H1 (cell line): Measurements from ENCODE around the gene CCDC40. TPM values are rescaled to one million over a fixed set of nuclear protein-coding genes. Genes with fewer than 3 reads are reported as not detected.
A peak's percentile ranks its signal among the peaks of the same experiment; 100 is the strongest.

Experiments used
- CTCF ChIA-PET: fragments of 300-600 bp; sonication (Branson Sonifier 250); formaldehyde crosslinking; loops from one replicate; lab custom pipeline; 2021; ENCODE audit not compliant: partially characterized antibody; lab: Charles Lee
- POLR2A ChIA-PET: fragments of 300-600 bp; sonication (Branson Sonifier 250); formaldehyde crosslinking; loops from one replicate; lab custom pipeline; 2021; ENCODE audit warnings: inconsistent platforms; ENCODE audit not compliant: partially characterized antibody; lab: Charles Lee
- DNase-seq, 2 experiments: peaks; one replicate each; pipeline versions ENCODE4 v3.0.0 to v3.0.0-alpha.2; 2010 to 2022; ENCODE audit warnings: low spot score in 2 of 2, low read depth in 1 of 2, mixed read lengths in 1 of 2
- FAIRE-seq: peaks from 2 replicates; lab custom pipeline; 2011; peaks lifted over from hg19 to GRCh38; lab: Jason Lieb, UNC
- H2AFZ ChIP-seq: 2 replicates; pipeline ENCODE4 v1.8.1; 2012; ENCODE audit warnings: low read length, inconsistent platforms
- H2AK5ac ChIP-seq: 2 replicates; pipeline ENCODE4 v1.6.1; 2013; ENCODE audit warnings: low read depth, low read length
- H2BK120ac ChIP-seq: replicated peaks from 2 replicates; pipeline ENCODE3; 2013; ENCODE audit warnings: low read depth, low read length, inconsistent platforms
- H2BK12ac ChIP-seq: 2 replicates; pipeline ENCODE4 v1.6.1; 2013; ENCODE audit warnings: low read depth, low read length
- H2BK15ac ChIP-seq: 2 replicates; pipeline ENCODE4 v1.6.1; 2013; ENCODE audit warnings: low read length
- H2BK20ac ChIP-seq: 2 replicates; pipeline ENCODE4 v1.6.1; 2013; ENCODE audit warnings: low read length
- H2BK5ac ChIP-seq: 2 replicates; pipeline ENCODE4 v1.6.1; 2013; ENCODE audit warnings: low read depth, low read length
- H3K14ac ChIP-seq: 2 replicates; pipeline ENCODE4 v1.6.1; 2013; ENCODE audit warnings: inconsistent platforms; ENCODE audit not compliant: insufficient read length
- H3K18ac ChIP-seq: 2 replicates; pipeline ENCODE4 v1.6.1; 2013; ENCODE audit warnings: low read length; ENCODE audit errors: extremely low read depth
- H3K23ac ChIP-seq: 2 replicates; pipeline ENCODE4 v1.6.1; 2013; ENCODE audit warnings: inconsistent platforms; ENCODE audit not compliant: insufficient read length
- H3K23me2 ChIP-seq: 2 replicates; pipeline ENCODE4 v1.6.1; 2013; ENCODE audit warnings: low read depth, low read length
- H3K27ac ChIP-seq: 2 replicates; pipeline ENCODE4 v1.6.1; 2011; ENCODE audit warnings: low read depth, low read length, inconsistent platforms
- H3K27me3 ChIP-seq, 4 experiments: replicated peaks in 1 of 4; 1 replicate in 1 of 4; 2 replicates in 3 of 4; pipeline versions ENCODE4 v1.6.1 to v1.8.1; 2011 to 2013; ENCODE audit warnings: low read length in 3 of 4, mild to moderate bottlenecking in 3 of 4, inconsistent platforms in 2 of 4, mixed read lengths in 2 of 4, moderate library complexity in 1 of 4; ENCODE audit not compliant: control insufficient read depth in 3 of 4, insufficient read depth in 3 of 4; ENCODE audit errors: extremely low read depth in 1 of 4
- H3K36me3 ChIP-seq, 4 experiments: 2 replicates each; pipeline versions ENCODE4 v1.6.1 to v1.8.1; 2011 to 2013; ENCODE audit warnings: mild to moderate bottlenecking in 4 of 4, low read length in 3 of 4, moderate library complexity in 2 of 4, control low read depth in 1 of 4, inconsistent platforms in 1 of 4; ENCODE audit not compliant: insufficient read depth in 4 of 4, control insufficient read depth in 2 of 4
- H3K4ac ChIP-seq: replicated peaks from 2 replicates; pipeline ENCODE3; 2013; ENCODE audit warnings: low read length, low read depth, mixed read lengths, inconsistent platforms; ENCODE audit not compliant: insufficient read length
- H3K4me1 ChIP-seq, 4 experiments: replicated peaks in 1 of 4; 1 replicate in 1 of 4; 2 replicates in 3 of 4; pipeline versions ENCODE4 v1.6.1 to v1.8.1; 2011 to 2013; ENCODE audit warnings: low read length in 3 of 4, inconsistent platforms in 2 of 4, mixed read lengths in 1 of 4; ENCODE audit not compliant: insufficient read depth in 4 of 4, control insufficient read depth in 3 of 4
- H3K4me2 ChIP-seq, 2 experiments: 2 replicates each; pipeline versions ENCODE4 v1.6.1 to v1.8.1; 2011 to 2013; ENCODE audit warnings: low read depth in 2 of 2, low read length in 2 of 2, control low read depth in 1 of 2, inconsistent platforms in 1 of 2, mild to moderate bottlenecking in 1 of 2; ENCODE audit not compliant: insufficient read depth in 1 of 2
- H3K4me3 ChIP-seq, 4 experiments: fragments of 200-600, 300-600 bp in 1 of 4; sonication (generic), shearing (Covaris generic), sonication (Bioruptor Twin) in 1 of 4; 2 replicates each; pipeline versions ENCODE4 v1.5.1 to v1.8.1; 2011 to 2016; ENCODE audit warnings: low read length in 4 of 4, low read depth in 3 of 4, control low read depth in 2 of 4, inconsistent platforms in 2 of 4, mild to moderate bottlenecking in 2 of 4, mixed read lengths in 1 of 4, moderate library complexity in 1 of 4; ENCODE audit not compliant: insufficient read depth in 2 of 4; ENCODE audit errors: extremely low read depth in 1 of 4
- H3K56ac ChIP-seq: replicated peaks from 2 replicates; pipeline ENCODE3; 2013; ENCODE audit warnings: low read depth, mild to moderate bottlenecking, mixed read lengths, low read length, inconsistent platforms; ENCODE audit not compliant: insufficient read length
- H3K79me1 ChIP-seq: 2 replicates; pipeline ENCODE4 v1.6.1; 2013; ENCODE audit warnings: low read depth, low read length, control low read depth
- H3K79me2 ChIP-seq, 2 experiments: 2 replicates each; pipeline versions ENCODE4 v1.6.1 to v1.8.1; 2012 to 2013; ENCODE audit warnings: low read length in 2 of 2, mild to moderate bottlenecking in 2 of 2, inconsistent platforms in 1 of 2; ENCODE audit not compliant: insufficient read depth in 2 of 2, control insufficient read depth in 1 of 2
- H3K9ac ChIP-seq, 4 experiments: replicated peaks in 1 of 4; 1 replicate in 1 of 4; 2 replicates in 3 of 4; pipeline versions ENCODE4 v1.6.1 to v1.8.1; 2011 to 2013; ENCODE audit warnings: low read depth in 3 of 4, low read length in 3 of 4, control low read depth in 2 of 4, mild to moderate bottlenecking in 2 of 4, moderate library complexity in 2 of 4, inconsistent platforms in 1 of 4; ENCODE audit errors: extremely low read depth in 1 of 4
- H3K9me3 ChIP-seq, 2 experiments: 2 replicates each; pipeline versions ENCODE4 v1.6.1 to v1.8.1; 2012 to 2013; ENCODE audit warnings: mild to moderate bottlenecking in 2 of 2, moderate library complexity in 2 of 2, control low read depth in 1 of 2, inconsistent platforms in 1 of 2, low read depth in 1 of 2, low read length in 1 of 2, mixed read lengths in 1 of 2; ENCODE audit not compliant: insufficient read depth in 2 of 2
- H4K20me1 ChIP-seq, 2 experiments: replicated peaks in 1 of 2; 2 replicates each; pipeline versions ENCODE3 to v1.8.1; 2011 to 2013; ENCODE audit warnings: inconsistent platforms in 2 of 2, low read length in 2 of 2, mild to moderate bottlenecking in 1 of 2; ENCODE audit not compliant: insufficient read depth in 2 of 2, control insufficient read depth in 1 of 2
- H4K5ac ChIP-seq: 2 replicates; pipeline ENCODE4 v1.6.1; 2013; ENCODE audit warnings: low read length, low read depth, mixed read lengths, inconsistent platforms; ENCODE audit not compliant: insufficient read length
- H4K8ac ChIP-seq: 2 replicates; pipeline ENCODE4 v1.8.0; 2013; ENCODE audit warnings: mild to moderate bottlenecking, moderate library complexity, low read length, inconsistent platforms; ENCODE audit not compliant: insufficient read depth; ENCODE audit errors: extremely low read depth
- H4K91ac ChIP-seq: replicated peaks from 2 replicates; pipeline ENCODE3; 2013; ENCODE audit warnings: low read length, mixed read lengths, inconsistent platforms; ENCODE audit not compliant: insufficient read length
- EZH2 ChIP-seq: fragments of 200-600 bp; sonication (generic); IDR thresholded peaks from 2 replicates; pipeline ENCODE4 v1.7.1; 2012; ENCODE audit warnings: low read depth, mild to moderate bottlenecking, moderate library complexity, low read length, inconsistent platforms; ENCODE audit not compliant: severe bottlenecking
- NRF1 ChIP-seq: IDR thresholded peaks from 2 replicates; pipeline ENCODE4 v1.6.1; 2011; ENCODE audit warnings: mild to moderate bottlenecking, low read depth, low read length, improper control_type of control experiment
- RBBP5 ChIP-seq: IDR thresholded peaks from 2 replicates; pipeline ENCODE4 v1.7.1; 2012; ENCODE audit warnings: low read depth, mild to moderate bottlenecking, inconsistent platforms, low read length, moderate library complexity, borderline replicate concordance
- SAP30 ChIP-seq: fragments of 300-600 bp; sonication (generic); IDR thresholded peaks from 2 replicates; pipeline ENCODE4 v1.7.1; 2012; ENCODE audit warnings: low read length, moderate library complexity, mild to moderate bottlenecking, inconsistent platforms; ENCODE audit not compliant: insufficient read depth, insufficient replicate concordance
- WGBS, 2 experiments: shearing (Covaris generic) in 1 of 2; methylation state at CpG; one replicate each; pipeline versions ENCODE4 v1.1.6 to v1.1.7; 2013 to 2015; ENCODE audit warnings: low lambda C conversion rate in 2 of 2, mixed read lengths in 2 of 2, inconsistent platforms in 1 of 2, low coverage in 1 of 2, missing lambda C conversion rate in 1 of 2; ENCODE audit not compliant: insufficient replicate concordance in 2 of 2, insufficient coverage in 1 of 2, insufficient read length in 1 of 2; ENCODE audit errors: extremely low coverage in 1 of 2, missing lambda C conversion rate in 1 of 2; 5-methylcytosine and 5-hydroxymethylcytosine counted together
- polyA plus RNA-seq, 7 experiments: library from polyadenylated mRNA; depleted of rRNA in 3 of 7; stranded (reverse) in 5 of 7; unstranded in 2 of 7; fragments of >200 nt in 5 of 7; fragments of 200-250 nt in 2 of 7; gene quantifications; 1 replicate in 5 of 7; 2 replicates in 1 of 7; 4 replicates in 1 of 7; pipeline versions ENCODE4 v1.2.1 to v1.2.3, GENCODE V29; 2011 to 2013; ENCODE audit warnings: missing spikeins in 2 of 7, mixed read lengths in 2 of 7
- total RNA-seq: library from RNA; stranded (reverse); fragmentation: NEBNext Ultra II Directional; extraction: Animal tissue kit (Norgen Biotek cat#: 25700); gene quantifications from 2 replicates; pipeline ENCODE4 v1.2.1, GENCODE V29; 2021
- TF ChIP-seq, protein P1 (sequence below), 3 experiments: IDR thresholded peaks; 1 replicate in 2 of 3; 2 replicates in 1 of 3; pipeline versions ENCODE4 v1.5.1 to v1.6.1; 2011; ENCODE audit warnings: low read length in 3 of 3, mild to moderate bottlenecking in 3 of 3, inconsistent platforms in 2 of 3, low read depth in 1 of 3, moderate library complexity in 1 of 3; ENCODE audit not compliant: insufficient read depth in 1 of 3; ENCODE audit errors: control extremely low read depth in 1 of 3

Gene CCDC40
- total and polyA plus RNA-seq, 2 of the 8 experiments (the other 6 are each of a cell fraction or from before 2014, with no cell fraction given), result 4.1 to 11.5 TPM

DNA sequence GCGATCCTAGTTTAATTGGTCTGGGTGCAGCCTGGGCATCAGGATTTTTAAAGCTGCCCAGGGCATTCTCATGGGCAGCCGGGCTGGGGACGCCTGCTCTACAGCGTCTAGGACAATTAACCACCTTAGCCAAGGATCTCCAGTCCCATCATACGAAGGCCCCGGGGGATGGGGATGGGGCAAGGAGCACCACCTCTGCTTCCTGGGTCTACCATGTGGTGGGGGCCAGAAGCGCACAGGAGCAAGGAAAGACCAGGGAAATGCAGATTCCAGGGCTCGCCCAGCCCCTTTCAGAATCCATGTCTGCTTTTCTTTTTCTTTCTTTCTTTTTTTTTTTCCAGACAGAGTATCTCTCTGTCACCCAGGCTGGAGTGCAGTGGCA lies 30.1 kb upstream of the CCDC40 start:
- Histone ChIP-seq H3K4me1 (peaks cover 0 to 8% (median 3%) of the 10 kb centered on the region in 4 experiments; a peak in 3 of 7 replicates), H4K20me1 (peaks cover 5 to 25% of the 10 kb centered on the region in 2 experiments), H3K18ac (no peak overlapping the region; the same call in 1 of the 2 replicates), H4K8ac (no peak overlapping the region), H2BK20ac (no peak overlapping the region), H3K23me2 (no peaks in the 10 kb centered on the region), H4K5ac (no peak overlapping the region), H2AFZ (no peak overlapping the region), H3K9ac (no peak overlapping the region), H3K56ac (no peak overlapping the region), H2BK12ac (no peak overlapping the region), H3K27me3 (no peaks in the 10 kb centered on the region), H3K4ac (no peak overlapping the region), H2BK120ac (no peak overlapping the region), H2BK5ac (peak overlapping the region; percentile 60; the same call in 1 of the 2 replicates), H4K91ac (no peak overlapping the region), H2BK15ac (no peak overlapping the region), H3K79me2 (peaks cover 0 to 14% of the 10 kb centered on the region in 2 experiments; a peak in 1 of 4 replicates), H3K9me3 (no peaks in the 10 kb centered on the region), H3K36me3 (peaks cover 0 to 15% (median 9%) of the 10 kb centered on the region in 4 experiments; a peak in 4 of 8 replicates), H3K23ac (no peak overlapping the region), H3K79me1 (peaks cover 4% of the 10 kb centered on the region; the same call in 1 of the 2 replicates), H3K4me2 (peak overlapping the region; percentile 16 to 72; a peak in 3 of 4 replicates), H3K4me3 (peak overlapping the region; percentile 27 to 63 (median 36); a peak in 7 of 8 replicates), H2AK5ac (no peak overlapping the region), H3K14ac (no peak overlapping the region), H3K27ac (no peak overlapping the region)
- ChIA-PET CTCF (interaction anchor here (0.7 to 10.2 kb wide), 34 partner anchors 9 to 1260 kb away, joined by 3 to 110 read pairs (median 4); partner anchors contain the start of gene GAA), POLR2A (interaction anchor here (0.7 to 3.7 kb wide), 3 partner anchors 13 to 140 kb away, joined by 3 to 20 read pairs (median 5); no protein-coding TSS in a partner anchor)
- FAIRE-seq (no peak), DNase-seq (no peak)
- 54% methylated on average over 8 of the region's 8 CpGs; no CpG with 5 or more reads in 1 of the 2 experiments for WGBS, 2 experiments
- TF ChIP-seq NRF1 (no peak), RBBP5 (0 out of 2 replicates have a peak, but pooled peaks have one; percentile 7), EZH2 (no peak), SAP30 (no peak)
- TF ChIP-seq, protein P1, sequence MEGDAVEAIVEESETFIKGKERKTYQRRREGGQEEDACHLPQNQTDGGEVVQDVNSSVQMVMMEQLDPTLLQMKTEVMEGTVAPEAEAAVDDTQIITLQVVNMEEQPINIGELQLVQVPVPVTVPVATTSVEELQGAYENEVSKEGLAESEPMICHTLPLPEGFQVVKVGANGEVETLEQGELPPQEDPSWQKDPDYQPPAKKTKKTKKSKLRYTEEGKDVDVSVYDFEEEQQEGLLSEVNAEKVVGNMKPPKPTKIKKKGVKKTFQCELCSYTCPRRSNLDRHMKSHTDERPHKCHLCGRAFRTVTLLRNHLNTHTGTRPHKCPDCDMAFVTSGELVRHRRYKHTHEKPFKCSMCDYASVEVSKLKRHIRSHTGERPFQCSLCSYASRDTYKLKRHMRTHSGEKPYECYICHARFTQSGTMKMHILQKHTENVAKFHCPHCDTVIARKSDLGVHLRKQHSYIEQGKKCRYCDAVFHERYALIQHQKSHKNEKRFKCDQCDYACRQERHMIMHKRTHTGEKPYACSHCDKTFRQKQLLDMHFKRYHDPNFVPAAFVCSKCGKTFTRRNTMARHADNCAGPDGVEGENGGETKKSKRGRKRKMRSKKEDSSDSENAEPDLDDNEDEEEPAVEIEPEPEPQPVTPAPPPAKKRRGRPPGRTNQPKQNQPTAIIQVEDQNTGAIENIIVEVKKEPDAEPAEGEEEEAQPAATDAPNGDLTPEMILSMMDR (IDR thresholded peaks at IDR 0.05; ENCODE audit: control extremely low read depth in 1 of 3, insufficient read depth in 1 of 3, low read depth in 1 of 3, low read length in 3 of 3), result no peak
